MM.1S (cell line): ENCODE measurements around the gene ARHGAP1.

Experiments
- DNase-seq: peaks from one replicate; pipeline ENCODE4 v3.0.0-alpha.2; 2015
- H2AFZ ChIP-seq: fragments of 300-600 bp; sonication (generic); 2 replicates; pipeline ENCODE4 v1.6.0; 2016; ENCODE audit warnings: antibody characterized with exemption, low read length
- H3F3A ChIP-seq: fragments of 300-600 bp; sonication (generic); 2 replicates; pipeline ENCODE4 v1.6.1; 2016; ENCODE audit warnings: mild to moderate bottlenecking, antibody characterized with exemption, low read length, moderate library complexity, mixed read lengths; ENCODE audit not compliant: insufficient read depth
- H3K27ac ChIP-seq: fragments of 300-600 bp; sonication (generic); 2 replicates; pipeline ENCODE4 v1.5.1; 2016; ENCODE audit warnings: mild to moderate bottlenecking, low read length
- H3K27me3 ChIP-seq: fragments of 300-600 bp; sonication (generic); replicated peaks from 2 replicates; pipeline ENCODE4 v1.6.0; 2016; ENCODE audit warnings: low read length; ENCODE audit not compliant: insufficient read depth
- H3K36me3 ChIP-seq: fragments of 300-600 bp; sonication (generic); replicated peaks from 2 replicates; pipeline ENCODE4 v1.6.1; 2016; ENCODE audit warnings: mild to moderate bottlenecking, low read length, mixed read lengths; ENCODE audit not compliant: insufficient read depth
- H3K4me1 ChIP-seq: fragments of 300-600 bp; sonication (generic); 2 replicates; pipeline ENCODE4 v1.6.1; 2016; ENCODE audit warnings: low read length, mixed read lengths
- H3K4me2 ChIP-seq: fragments of 300-600 bp; sonication (generic); 2 replicates; pipeline ENCODE4 v1.6.0; 2016; ENCODE audit warnings: low read depth, low read length
- H3K4me3 ChIP-seq: fragments of 300-600 bp; sonication (generic); 2 replicates; pipeline ENCODE4 v1.5.1; 2016; ENCODE audit warnings: low read length, mixed read lengths
- H3K79me2 ChIP-seq: fragments of 300-600 bp; sonication (generic); 2 replicates; pipeline ENCODE4 v1.6.1; 2016; ENCODE audit warnings: mixed run types, low read length, mixed read lengths
- H3K9ac ChIP-seq: fragments of 300-600 bp; sonication (generic); 2 replicates; pipeline ENCODE4 v1.6.1; 2016; ENCODE audit warnings: low read length, mixed read lengths
- H3K9me2 ChIP-seq: fragments of 300-600 bp; sonication (generic); replicated peaks from 2 replicates; pipeline ENCODE4 v1.6.1; 2016; ENCODE audit warnings: mild to moderate bottlenecking, low read length, mixed read lengths; ENCODE audit not compliant: insufficient read depth
- H3K9me3 ChIP-seq: fragments of 300-600 bp; sonication (generic); replicated peaks from 2 replicates; pipeline ENCODE4 v1.6.1; 2016; ENCODE audit warnings: mild to moderate bottlenecking, low read length, mixed read lengths; ENCODE audit not compliant: insufficient read depth
- H4K20me1 ChIP-seq: fragments of 300-600 bp; sonication (generic); 2 replicates; pipeline ENCODE4 v1.6.1; 2016; ENCODE audit warnings: mild to moderate bottlenecking, low read length, moderate library complexity, mixed read lengths; ENCODE audit not compliant: insufficient read depth
- EZH2 ChIP-seq: fragments of 300-600 bp; sonication (generic); optimal IDR thresholded peaks from 2 replicates; pipeline ENCODE3; 2017; ENCODE audit warnings: low read depth, mild to moderate bottlenecking, antibody characterized with exemption, low read length, mixed read lengths
- EZH2phosphoT487 ChIP-seq: fragments of 300-600 bp; sonication (generic); IDR thresholded peaks from 2 replicates; pipeline ENCODE4 v1.6.1; 2018; ENCODE audit warnings: antibody characterized with exemption, low read length
- TF ChIP-seq, protein P1 (sequence below): fragments of 300-600 bp; sonication (generic); IDR thresholded peaks from 2 replicates; pipeline ENCODE4 v1.5.1; 2016; ENCODE audit warnings: antibody characterized with exemption, low read length, mixed read lengths

ARHGAP1 gene

DNA sequence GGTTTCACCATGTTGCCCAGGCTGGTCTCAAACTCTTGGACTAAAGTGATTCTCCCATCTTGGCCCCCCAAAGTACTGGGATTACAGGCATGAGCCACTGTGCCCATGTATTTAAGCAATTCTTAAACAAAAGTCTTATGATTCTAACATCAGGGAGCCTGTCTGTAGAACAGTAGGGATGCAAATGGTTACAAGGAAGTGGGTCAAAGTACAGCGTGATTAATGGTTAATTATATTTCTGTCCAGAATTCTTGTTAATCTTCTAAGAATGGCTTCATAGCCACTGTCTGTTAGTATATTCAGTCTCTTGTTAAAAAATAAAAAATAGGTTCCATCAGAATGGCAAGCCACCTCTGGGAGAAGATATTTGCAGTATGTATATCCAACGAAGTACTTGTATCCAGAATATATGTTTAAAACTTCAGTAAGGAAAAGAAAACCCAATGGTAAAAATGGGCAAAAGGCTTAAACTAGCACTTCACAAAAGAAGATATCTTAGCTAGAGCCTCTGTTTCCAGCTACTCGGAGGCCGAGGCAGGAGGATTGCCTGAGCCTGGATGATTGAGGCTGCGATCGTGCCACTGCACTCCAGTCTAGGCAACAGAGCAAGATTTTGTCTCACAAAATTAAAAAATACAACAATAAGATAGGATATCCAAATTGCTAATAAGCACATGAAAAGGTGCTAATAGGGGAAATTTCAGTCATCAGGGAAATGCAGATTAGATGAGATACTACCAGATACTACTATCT lies 60.2 kb downstream of the ARHGAP1 start:
- no peaks in the 10 kb centered on the region for H3K9me2 ChIP-seq
- H3K79me2 ChIP-seq: no peaks in the 10 kb centered on the region
- no peaks in the 10 kb centered on the region for H3F3A ChIP-seq
- TF ChIP-seq, protein P1, sequence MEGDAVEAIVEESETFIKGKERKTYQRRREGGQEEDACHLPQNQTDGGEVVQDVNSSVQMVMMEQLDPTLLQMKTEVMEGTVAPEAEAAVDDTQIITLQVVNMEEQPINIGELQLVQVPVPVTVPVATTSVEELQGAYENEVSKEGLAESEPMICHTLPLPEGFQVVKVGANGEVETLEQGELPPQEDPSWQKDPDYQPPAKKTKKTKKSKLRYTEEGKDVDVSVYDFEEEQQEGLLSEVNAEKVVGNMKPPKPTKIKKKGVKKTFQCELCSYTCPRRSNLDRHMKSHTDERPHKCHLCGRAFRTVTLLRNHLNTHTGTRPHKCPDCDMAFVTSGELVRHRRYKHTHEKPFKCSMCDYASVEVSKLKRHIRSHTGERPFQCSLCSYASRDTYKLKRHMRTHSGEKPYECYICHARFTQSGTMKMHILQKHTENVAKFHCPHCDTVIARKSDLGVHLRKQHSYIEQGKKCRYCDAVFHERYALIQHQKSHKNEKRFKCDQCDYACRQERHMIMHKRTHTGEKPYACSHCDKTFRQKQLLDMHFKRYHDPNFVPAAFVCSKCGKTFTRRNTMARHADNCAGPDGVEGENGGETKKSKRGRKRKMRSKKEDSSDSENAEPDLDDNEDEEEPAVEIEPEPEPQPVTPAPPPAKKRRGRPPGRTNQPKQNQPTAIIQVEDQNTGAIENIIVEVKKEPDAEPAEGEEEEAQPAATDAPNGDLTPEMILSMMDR: no peak
- TF ChIP-seq EZH2: no peak
- TF ChIP-seq EZH2phosphoT487: no peak
- no peak overlapping the region for H3K4me2 ChIP-seq
- H3K27ac ChIP-seq: no peak overlapping the region
- H3K36me3 ChIP-seq: no peaks in the 10 kb centered on the region
- H3K27me3 ChIP-seq: no peaks in the 10 kb centered on the region
- no peak for DNase-seq
- H2AFZ ChIP-seq: no peak overlapping the region
- no peak overlapping the region for H3K9ac ChIP-seq
- no peaks in the 10 kb centered on the region for H3K4me1 ChIP-seq
- no peaks in the 10 kb centered on the region for H4K20me1 ChIP-seq
- no peaks in the 10 kb centered on the region for H3K9me3 ChIP-seq
- no peak overlapping the region for H3K4me3 ChIP-seq

DNA sequence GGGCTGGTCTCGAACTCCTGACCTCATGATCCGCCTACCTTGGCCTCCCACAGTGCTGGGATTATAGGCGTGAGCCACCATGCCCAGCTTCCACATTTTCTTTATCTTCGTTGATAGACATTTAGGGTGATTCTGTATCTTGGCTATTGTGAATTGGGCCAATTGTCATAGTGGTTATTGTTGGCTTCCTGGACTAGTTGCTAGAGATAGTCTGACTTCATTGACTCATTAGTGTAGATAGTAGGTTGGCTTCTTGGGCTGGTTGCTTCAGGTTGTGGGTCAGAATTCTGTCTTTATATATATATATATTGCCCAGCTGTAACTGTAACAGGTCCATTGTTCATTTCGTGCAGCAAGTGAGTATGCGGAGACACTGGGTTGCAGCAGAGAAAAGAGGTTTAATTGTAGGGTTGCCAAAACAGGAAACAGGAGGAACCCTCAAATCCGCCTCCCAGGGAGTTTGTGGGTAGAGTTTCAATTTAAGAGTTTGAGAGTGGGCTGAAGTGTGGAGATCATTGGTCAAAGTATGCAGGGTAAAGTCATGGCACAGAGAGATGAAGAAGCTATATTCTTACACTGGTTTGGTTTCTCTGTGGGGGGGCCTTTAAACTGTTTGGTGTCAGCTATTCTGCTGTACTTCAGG lies 61.1 kb downstream of the ARHGAP1 start:
- no peaks in the 10 kb centered on the region for H3K9me3 ChIP-seq
- no peak overlapping the region for H3K27ac ChIP-seq
- no peak overlapping the region for H3K4me3 ChIP-seq
- no peaks in the 10 kb centered on the region for H3K4me1 ChIP-seq
- H3K4me2 ChIP-seq: no peak overlapping the region
- H3K27me3 ChIP-seq: no peaks in the 10 kb centered on the region
- DNase-seq: no peak
- no peaks in the 10 kb centered on the region for H3K79me2 ChIP-seq
- H3F3A ChIP-seq: no peaks in the 10 kb centered on the region
- no peaks in the 10 kb centered on the region for H4K20me1 ChIP-seq
- no peak overlapping the region for H2AFZ ChIP-seq
- TF ChIP-seq EZH2 (no peak), EZH2phosphoT487 (no peak)
- TF ChIP-seq, protein P1: no peak
- no peaks in the 10 kb centered on the region for H3K9me2 ChIP-seq
- H3K9ac ChIP-seq: no peak overlapping the region
- no peaks in the 10 kb centered on the region for H3K36me3 ChIP-seq

DNA sequence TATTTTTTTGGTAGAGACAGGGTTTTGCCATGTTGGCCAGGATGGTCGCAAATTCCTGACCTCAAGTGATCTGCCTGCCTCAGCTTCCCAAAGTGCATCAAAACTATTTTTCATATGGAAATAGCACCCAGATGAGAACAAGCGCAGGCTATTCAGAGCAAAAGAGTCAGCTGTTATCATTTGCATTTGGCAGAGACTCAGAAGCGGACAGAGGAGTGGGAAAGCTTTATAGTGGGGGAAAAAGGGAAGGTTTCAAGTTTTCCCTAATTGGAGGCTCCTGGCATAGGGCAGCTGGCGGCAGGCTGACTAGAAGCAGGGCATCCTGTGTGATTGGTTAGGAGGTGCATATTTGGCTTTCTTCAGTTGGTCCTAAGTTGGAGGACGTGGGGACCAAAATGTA lies 62.9 kb downstream of the ARHGAP1 start:
- no peaks in the 10 kb centered on the region for H4K20me1 ChIP-seq
- H2AFZ ChIP-seq: no peak overlapping the region
- H3K27ac ChIP-seq: no peak overlapping the region
- no peaks in the 10 kb centered on the region for H3K79me2 ChIP-seq
- no peaks in the 10 kb centered on the region for H3K27me3 ChIP-seq
- H3F3A ChIP-seq: no peaks in the 10 kb centered on the region
- H3K9me2 ChIP-seq: no peaks in the 10 kb centered on the region
- no peak overlapping the region for H3K4me3 ChIP-seq
- no peaks in the 10 kb centered on the region for H3K36me3 ChIP-seq
- DNase-seq: no peak
- H3K4me1 ChIP-seq: no peaks in the 10 kb centered on the region
- no peak for TF ChIP-seq EZH2
- TF ChIP-seq, protein P1: no peak
- no peak for TF ChIP-seq EZH2phosphoT487
- no peaks in the 10 kb centered on the region for H3K9me3 ChIP-seq
- no peak overlapping the region for H3K9ac ChIP-seq
- no peak overlapping the region for H3K4me2 ChIP-seq
